Activated CD8-positive, alpha-beta memory T cell treated with anti-CD3 and anti-CD28 coated beads, Interleukin-2, amount 50 U/mL, for 1 hour (primary cell): Measurements from ENCODE around the gene POLA2.
"Not testable (repeated sequence)": the region's sequence is repeated elsewhere in the genome, so short reads cannot be mapped to it uniquely, and the experiment has no call there.

Experiments used
- DNase-seq: peaks from one replicate; pipeline ENCODE4 v3.0.0-alpha.2; 2020; ENCODE audit errors: extremely low read depth

The POLA2 gene

GRCh38 chr11:65241692-65242091, 20.1 kb upstream of the POLA2 start:
- DNase-seq: no peak

- no peak for DNase-seq
Measured at GRCh38 chr11:65242389-65242788, 19.4 kb upstream of the POLA2 start.

- no peak for DNase-seq
Measured at GRCh38 chr11:65243797-65244196, 18.0 kb upstream of the POLA2 start.

- DNase-seq: not testable (repeated sequence)
Measured at GRCh38 chr11:65245046-65245445, 16.7 kb upstream of the POLA2 start.

GRCh38 chr11:65246506-65246905, 15.3 kb upstream of the POLA2 start:
- DNase-seq: no peak

- DNase-seq: not testable (repeated sequence)
Measured at GRCh38 chr11:65248184-65248710, 13.5 kb upstream of the POLA2 start.

- no peak for DNase-seq
Measured at GRCh38 chr11:65251476-65251875, 10.3 kb upstream of the POLA2 start.

GRCh38 chr11:65254724-65255123, 7.0 kb upstream of the POLA2 start:
- no peak for DNase-seq

- DNase-seq: no peak
Measured at GRCh38 chr11:65258988-65259387, 2.8 kb upstream of the POLA2 start.

GRCh38 chr11:65260302-65260701, 1.5 kb upstream of the POLA2 start:
- no peak for DNase-seq

GRCh38 chr11:65260756-65261590, 789 bp upstream of the POLA2 start:
- no peak for DNase-seq

- no peak for DNase-seq
Measured at GRCh38 chr11:65262381-65262680, 569 bp downstream of the POLA2 start.

- no peak for DNase-seq
Measured at GRCh38 chr11:65262776-65263175, 1.0 kb downstream of the POLA2 start.

- DNase-seq: not testable (repeated sequence)
Measured at GRCh38 chr11:65264747-65265146, 3.0 kb downstream of the POLA2 start.

- DNase-seq: no peak
Measured at GRCh38 chr11:65266210-65266609, 4.4 kb downstream of the POLA2 start.

- DNase-seq: no peak
Measured at GRCh38 chr11:65274735-65275682, 13.2 kb downstream of the POLA2 start.

GRCh38 chr11:65275906-65276305, 14.1 kb downstream of the POLA2 start:
- no peak for DNase-seq

GRCh38 chr11:65277631-65278277, 16.0 kb downstream of the POLA2 start:
- DNase-seq: no peak

- no peak for DNase-seq
Measured at GRCh38 chr11:65278356-65278755, 16.6 kb downstream of the POLA2 start.

- no peak for DNase-seq
Measured at GRCh38 chr11:65279279-65279678, 17.5 kb downstream of the POLA2 start.

GRCh38 chr11:65279741-65280440, 18.1 kb downstream of the POLA2 start:
- no peak for DNase-seq
